HG02852 (cell line): ENCODE data around the gene UTF1.
A peak's percentile ranks its signal among the peaks of the same experiment; 100 is the strongest.
"Not testable (repeated sequence)": the region's sequence is repeated elsewhere in the genome, so short reads cannot be mapped to it uniquely, and the experiment has no call there.

ENCODE experiments used
- ATAC-seq: cut with Tn5 transposase; IDR thresholded peaks from one replicate; pipeline ENCODE4 v1.9.1; 2021; ENCODE audit warnings: mild to moderate bottlenecking, moderate library complexity; ENCODE audit not compliant: unreplicated experiment

The UTF1 gene

GRCh38 chr10:133260895-133261725 is 31.1 kb downstream of the UTF1 start:
- peak; percentile 37 for ATAC-seq

GRCh38 chr10:133261726-133262325 is 31.8 kb downstream of the UTF1 start:
- ATAC-seq, result peak; percentile 60

GRCh38 chr10:133262696-133263095 is 32.7 kb downstream of the UTF1 start:
- no peak for ATAC-seq

GRCh38 chr10:133263674-133264073 is 33.7 kb downstream of the UTF1 start:
- ATAC-seq, result no peak

DNA sequence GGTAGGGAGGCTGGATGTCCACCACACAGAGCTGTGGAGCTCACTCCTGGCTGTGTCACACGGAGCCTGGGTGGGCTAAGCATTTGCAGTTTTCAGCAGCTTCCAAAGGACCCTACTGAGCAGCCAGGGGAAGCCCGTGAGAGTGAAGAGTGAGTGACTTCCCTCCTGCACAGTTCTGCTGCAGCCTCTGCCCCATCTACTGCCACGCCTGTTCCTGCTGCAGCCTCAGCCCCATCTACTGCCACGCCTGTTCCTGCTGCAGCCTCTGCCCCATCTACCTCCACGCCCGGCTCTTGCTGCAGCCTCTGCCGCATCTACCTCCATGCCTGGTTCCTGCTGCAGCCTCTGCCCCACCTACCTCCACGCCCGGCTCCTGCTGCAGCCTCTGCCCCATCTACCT is 34.4 kb downstream of the UTF1 start:
- ATAC-seq, result no peak

DNA sequence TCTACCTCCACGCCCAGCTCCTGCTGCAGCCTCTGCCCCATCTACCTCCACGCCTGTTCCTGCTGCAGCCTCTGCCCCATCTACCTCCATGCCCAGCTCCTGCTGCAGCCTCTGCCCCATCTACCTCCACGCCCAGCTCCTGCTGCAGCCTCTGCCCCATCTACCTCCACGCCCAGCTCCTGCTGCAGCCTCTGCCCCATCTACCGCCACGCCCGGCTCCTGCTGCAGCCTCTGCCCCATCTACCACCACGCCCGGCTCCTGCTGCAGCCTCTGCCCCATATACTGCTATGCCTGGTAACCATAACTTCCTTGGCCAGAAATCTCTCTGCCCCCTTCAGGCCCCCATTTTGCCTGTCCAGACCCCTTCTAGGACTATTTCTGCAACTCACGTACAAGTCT is 35.0 kb downstream of the UTF1 start:
- not testable (repeated sequence) for ATAC-seq

DNA sequence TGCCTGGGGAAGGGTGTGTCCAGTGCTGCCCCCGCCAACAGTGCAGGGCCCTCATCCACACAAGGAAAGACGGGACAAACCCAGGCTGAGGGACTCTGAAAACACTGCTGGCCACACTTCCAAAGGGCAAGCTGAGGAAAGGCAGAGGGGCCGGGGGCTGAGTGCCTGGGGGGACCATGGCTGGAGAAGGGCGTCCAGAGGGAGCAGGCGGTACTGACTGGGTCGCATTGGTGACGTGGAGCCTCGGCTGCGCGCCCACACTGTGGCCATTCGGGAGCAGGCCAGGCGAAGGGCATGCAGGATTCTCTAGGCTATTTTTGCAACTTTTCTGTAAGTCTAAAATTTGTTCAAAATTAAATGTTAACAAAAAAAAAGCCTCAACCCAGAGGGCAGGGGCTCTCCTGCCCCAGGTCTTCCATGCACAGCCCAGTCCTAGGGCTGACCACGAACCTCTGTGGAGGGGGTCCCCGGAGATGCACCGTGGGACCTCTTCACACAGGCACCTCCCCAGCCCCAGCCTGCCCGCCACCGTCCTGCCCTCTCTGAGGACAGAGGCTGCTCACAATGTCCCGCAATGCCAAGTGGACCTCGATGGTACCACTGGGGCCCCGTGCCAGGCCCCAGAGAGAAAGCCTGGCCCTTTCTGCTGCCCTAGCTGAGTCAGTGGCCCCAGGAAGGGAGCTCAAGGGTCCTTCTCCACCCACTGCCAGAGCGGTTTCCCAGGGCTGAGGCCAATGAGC is 36.2 kb downstream of the UTF1 start:
- ATAC-seq, result no peak

DNA sequence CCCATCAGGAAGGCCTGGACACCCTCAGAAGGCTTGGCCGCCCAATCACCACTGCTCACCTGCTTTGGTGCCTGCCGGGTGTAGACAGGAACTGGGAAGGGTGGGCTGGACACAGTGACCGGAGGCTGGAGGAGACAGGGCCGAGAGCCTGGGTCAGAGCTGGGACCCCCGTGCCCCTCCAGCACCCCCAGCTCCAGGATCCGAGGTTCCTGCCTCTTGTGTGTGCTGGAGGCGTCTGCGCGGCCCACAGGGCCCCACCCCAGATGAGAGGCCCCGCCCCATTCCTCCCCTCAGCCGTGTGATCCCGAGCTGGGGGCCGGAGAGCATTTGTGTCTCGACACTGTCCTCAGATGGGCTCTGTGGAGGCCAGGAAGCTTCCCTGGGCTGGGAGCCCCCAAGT is 37.3 kb downstream of the UTF1 start:
- ATAC-seq, result no peak

- no peak for ATAC-seq
These were observed 37.8 kb downstream of the UTF1 start for GRCh38 chr10:133267829-133268228.

DNA sequence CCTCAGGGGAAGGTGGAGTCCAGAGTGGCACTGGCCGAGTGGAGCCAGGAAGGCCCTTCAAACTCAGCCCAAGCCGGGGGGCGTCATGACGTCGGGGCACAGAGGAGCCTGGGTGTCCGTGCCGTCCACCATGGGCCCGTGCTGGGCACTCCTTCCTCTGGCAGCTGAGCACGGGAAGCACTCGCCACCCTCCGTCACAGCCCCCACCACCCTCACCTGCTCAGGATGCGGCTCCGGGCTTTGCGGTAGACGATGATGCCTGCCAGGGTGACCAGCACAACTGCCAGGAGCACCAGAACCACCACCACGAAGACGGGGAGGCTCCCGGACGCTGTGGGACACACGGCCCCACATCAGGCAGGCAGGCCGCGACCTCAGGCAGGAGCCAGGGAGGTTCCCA is 38.5 kb downstream of the UTF1 start:
- ATAC-seq, result no peak

- no peak for ATAC-seq
These were observed 39.4 kb downstream of the UTF1 start for GRCh38 chr10:133269367-133269766.

GRCh38 chr10:133270204-133270603 is 40.2 kb downstream of the UTF1 start:
- no peak for ATAC-seq

DNA sequence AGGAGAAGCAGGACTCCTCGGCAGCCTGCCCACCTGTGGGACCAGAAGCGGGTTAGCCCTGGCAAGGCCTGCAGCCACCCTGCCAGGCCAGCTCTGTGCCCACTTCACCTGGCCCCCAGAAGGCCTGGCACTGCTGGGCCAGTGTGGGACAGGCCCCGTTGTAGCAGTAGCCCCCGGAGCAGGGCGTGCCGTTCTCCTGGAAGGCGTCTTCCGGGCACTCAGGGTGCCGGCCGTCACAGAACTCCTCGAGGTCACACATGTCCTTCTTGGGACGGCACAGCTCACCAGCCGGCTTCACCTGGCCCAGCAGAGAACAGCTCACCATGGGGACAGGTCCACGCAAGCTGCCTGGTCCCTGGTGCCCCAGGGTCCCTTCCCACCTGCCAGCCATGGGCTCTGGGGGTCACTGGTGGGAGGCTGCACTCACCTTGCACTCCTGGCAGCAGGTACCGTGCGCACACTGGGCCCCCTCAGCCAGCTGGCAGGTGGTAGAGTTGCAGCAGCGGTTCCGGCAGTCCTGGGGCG is 40.8 kb downstream of the UTF1 start:
- no peak for ATAC-seq

- no peak for ATAC-seq
These were observed 41.7 kb downstream of the UTF1 start for GRCh38 chr10:133271521-133272300.

DNA sequence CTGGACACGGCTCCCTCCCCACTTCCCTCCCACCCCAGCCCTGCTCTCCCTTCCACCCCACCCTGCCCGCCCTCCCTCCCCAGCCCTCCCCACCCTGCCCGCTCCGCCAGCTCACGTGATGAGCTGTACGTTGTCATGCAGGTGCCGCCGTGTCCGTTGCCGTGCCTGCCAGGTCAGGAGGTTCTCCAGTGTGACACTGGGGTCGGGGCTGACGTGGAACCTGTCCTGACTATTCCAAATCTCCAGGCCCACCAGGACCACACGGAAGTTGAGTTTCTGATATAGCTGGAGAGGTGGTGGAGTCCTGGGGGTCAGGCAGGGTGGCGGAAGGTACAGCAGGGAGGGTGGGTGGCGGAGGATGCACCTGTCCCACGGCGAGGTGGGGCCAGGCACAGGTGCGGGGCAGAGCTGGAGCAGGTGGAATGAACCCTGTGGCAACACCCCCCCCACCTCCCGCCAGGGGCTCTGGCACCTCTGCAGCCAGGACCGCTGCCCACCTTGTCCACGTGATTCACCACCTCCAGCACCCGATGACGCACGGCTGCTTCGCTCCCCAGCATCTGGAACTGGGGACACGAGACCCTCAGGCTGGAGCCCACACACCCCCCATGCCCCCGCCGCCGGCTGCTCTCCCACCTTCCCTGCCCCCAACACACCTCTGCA is 42.4 kb downstream of the UTF1 start:
- no peak for ATAC-seq

- ATAC-seq, result no peak
These were observed 43.0 kb downstream of the UTF1 start for GRCh38 chr10:133272964-133273420.

DNA sequence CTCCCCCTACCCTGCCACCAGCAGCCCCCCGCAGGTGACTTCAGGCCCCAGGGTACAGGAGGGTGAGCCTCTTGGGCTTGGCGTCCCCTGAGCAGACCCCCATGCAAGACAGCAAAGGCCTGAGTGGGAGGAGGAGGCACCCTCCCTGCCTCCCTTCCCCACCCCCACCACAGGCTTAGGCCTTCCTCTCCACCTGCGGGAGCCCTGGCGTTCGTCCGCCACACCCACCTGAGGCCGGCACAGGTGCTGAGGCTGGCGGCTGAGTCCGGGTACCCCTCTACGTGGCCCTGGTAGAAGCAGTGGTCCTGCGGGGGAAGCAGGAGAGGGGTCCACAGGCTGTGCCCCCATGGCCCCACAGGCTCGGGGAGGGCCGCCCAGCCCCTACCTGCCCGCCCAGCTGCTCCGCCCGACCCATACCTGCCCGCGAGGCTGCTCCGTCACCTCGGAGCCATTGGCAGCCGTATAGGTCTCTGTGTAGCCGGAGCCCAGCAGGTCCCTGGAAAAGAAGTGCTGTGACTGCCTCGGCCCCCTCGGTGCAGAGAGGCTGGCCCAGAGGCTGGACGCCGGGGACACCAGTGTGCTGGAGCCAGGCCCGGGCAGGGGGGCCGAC is 43.6 kb downstream of the UTF1 start:
- ATAC-seq, result no peak

DNA sequence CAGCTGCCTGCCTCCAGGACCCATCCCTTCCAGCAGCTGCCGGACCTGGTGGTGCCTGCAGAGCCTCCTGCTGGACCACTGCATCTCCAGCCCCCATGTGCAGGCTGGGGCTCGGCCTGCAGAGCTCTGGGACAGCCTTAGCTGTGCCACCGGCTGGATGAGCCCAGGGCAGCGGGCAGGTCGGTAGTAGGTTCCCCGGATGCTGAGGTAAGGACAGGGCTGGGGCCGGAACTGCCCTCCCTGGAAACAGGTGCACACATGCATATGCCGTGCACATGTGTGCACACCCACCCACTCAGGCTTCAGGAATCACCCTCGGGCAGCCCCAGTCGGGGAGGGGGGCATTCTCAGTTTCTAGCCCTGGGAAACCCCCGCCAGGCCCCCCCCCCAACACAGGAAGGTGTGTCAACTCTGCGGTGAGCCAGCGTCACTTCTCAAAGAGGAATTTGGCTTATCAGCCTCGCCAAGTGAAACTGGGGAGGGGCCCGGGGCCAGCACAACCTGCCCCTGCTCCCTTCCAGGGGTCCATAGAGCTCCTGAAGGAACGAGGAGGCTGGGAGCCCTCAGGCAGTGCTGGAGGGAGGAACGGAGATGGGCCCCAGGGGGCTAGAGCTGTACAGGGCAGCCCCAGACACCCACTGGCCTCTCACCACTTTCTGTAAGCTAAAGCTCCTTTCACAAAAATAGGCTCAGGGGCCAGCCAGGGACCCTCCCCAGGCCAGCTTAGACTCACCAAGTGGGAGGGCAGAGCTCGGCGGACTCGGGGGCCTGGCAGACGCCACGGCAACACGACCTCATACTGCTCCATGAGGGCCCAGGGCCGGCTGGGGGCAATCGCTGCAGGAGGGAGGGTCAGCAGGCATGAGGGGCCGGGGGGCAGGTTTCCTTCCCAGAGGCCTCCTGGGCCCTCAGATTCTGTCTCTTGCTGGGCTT is 45.0 kb downstream of the UTF1 start:
- ATAC-seq, result peak; percentile 52

DNA sequence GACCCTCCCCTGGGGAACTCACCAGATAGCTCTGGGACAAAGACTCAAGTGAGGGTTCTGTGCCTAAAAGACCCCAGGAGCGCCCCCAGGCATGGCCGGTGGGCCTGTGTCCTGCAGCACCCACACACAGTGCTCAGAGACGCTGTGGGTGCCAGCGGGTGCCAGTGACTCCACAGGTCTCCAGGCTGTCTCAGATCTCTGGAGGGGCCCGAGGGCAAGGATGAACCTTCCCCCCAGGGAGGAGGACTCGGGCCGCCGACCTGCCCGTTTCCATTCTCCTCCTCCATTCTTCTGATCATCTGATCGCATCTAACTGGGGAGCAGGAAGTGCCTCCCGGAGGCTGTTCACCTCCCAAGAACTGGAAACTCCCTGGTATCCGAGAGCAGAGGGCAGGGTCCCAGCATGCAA is 45.7 kb downstream of the UTF1 start:
- ATAC-seq, result peak; percentile 30
